GM19043 (cell line): ENCODE data around the gene MS4A8.

Experiments used
- ATAC-seq: cut with Tn5 transposase; IDR thresholded peaks from one replicate; pipeline ENCODE4 v1.9.1; 2021; ENCODE audit warnings: low read depth; ENCODE audit not compliant: unreplicated experiment

MS4A8 gene

GRCh38 chr11:60761436-60762190 is 62.2 kb downstream of the MS4A8 start:
- ATAC-seq: no peak

- ATAC-seq: peak; percentile 58
Measured at GRCh38 chr11:60762851-60763691, 63.7 kb downstream of the MS4A8 start.

- no peak for ATAC-seq
Measured at GRCh38 chr11:60763692-60764369, 64.4 kb downstream of the MS4A8 start.

GRCh38 chr11:60764879-60765278 is 65.5 kb downstream of the MS4A8 start:
- peak; percentile 41 for ATAC-seq

GRCh38 chr11:60765355-60765754 is 65.9 kb downstream of the MS4A8 start:
- no peak for ATAC-seq
